SK-N-MC (cell line): ENCODE results near the gene COL6A1.

ENCODE experiments used
- DNase-seq: peaks from one replicate; pipeline ENCODE4 v3.0.0-alpha.2; 2011; ENCODE audit warnings: low read depth, low spot score
- H3K27ac ChIP-seq: fragments of 200-600 bp; sonication (generic); 2 replicates; pipeline ENCODE4 v1.5.1; 2016; ENCODE audit warnings: mixed run types
- H3K36me3 ChIP-seq: fragments of 200-600 bp; sonication (generic); 2 replicates; pipeline ENCODE4 v1.6.1; 2017; ENCODE audit warnings: antibody characterized with exemption, low read length, mixed read lengths; ENCODE audit not compliant: insufficient read depth
- H3K4me3 ChIP-seq: fragments of 200-600 bp; sonication (generic); 2 replicates; pipeline ENCODE4 v1.5.1; 2016
- H3K9ac ChIP-seq: fragments of 200-600 bp; sonication (generic); 2 replicates; pipeline ENCODE4 v1.8.0; 2017; ENCODE audit warnings: mixed run types, mixed read lengths; ENCODE audit not compliant: insufficient read length
- H3K9me3 ChIP-seq: fragments of 200-600 bp; sonication (generic); 2 replicates; pipeline ENCODE4 v1.6.1; 2017; ENCODE audit warnings: low read depth, mild to moderate bottlenecking, antibody characterized with exemption, low read length, moderate library complexity, mixed read lengths
- EZH2 ChIP-seq: fragments of 200-600 bp; sonication (generic); IDR thresholded peaks from one replicate; pipeline ENCODE4 v1.6.1; 2017; ENCODE audit warnings: antibody characterized with exemption
- FOXP2 ChIP-seq: optimal IDR thresholded peaks from 2 replicates; pipeline ENCODE3; 2011; ENCODE audit warnings: mild to moderate bottlenecking, moderate library complexity; ENCODE audit not compliant: insufficient read depth; ENCODE audit errors: extremely low read length, control extremely low read depth
- POLR2AphosphoS5 ChIP-seq: IDR thresholded peaks from 2 replicates; pipeline ENCODE4 v1.6.1; 2012; ENCODE audit warnings: mild to moderate bottlenecking, low read depth, low read length, borderline replicate concordance

The COL6A1 gene

DNA sequence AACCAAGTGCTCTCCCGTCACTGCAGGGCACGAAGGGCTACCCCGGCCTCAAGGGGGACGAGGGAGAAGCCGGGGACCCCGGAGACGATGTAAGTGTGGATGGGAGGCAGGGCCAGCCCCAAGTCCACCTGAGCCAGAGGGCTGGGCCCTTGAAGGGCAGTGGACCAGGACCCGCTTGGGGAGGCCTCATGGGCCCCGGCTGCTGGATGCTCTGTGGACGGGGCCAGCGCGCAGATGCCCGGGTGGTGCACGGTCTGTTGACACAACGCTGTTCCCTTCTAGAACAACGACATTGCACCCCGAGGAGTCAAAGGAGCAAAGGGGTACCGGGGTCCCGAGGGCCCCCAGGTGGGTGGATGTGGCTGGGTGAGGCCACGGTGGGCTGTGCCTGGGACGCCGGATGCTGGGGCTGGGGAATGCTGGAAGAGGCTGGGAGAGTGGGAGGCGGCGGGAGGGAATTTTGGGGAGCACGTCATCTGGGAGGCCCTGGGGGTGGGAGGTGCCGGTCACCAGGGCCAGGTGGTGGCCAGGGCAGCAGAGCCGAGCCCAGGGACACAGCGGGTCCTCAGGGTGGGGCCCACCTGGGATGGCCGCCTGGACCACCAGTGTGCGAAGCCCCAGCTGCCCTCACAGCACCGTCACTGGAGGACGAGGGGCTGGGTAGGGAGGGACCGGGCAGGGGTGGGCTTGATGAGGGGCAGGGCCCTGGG lies 17.5 kb downstream of the COL6A1 start:
- DNase-seq, result no peak
- Histone ChIP-seq H3K36me3 (no peaks in the 10 kb centered on the region), H3K27ac (no peak overlapping the region), H3K9ac (no peak overlapping the region), H3K4me3 (no peak overlapping the region), H3K9me3 (no peaks in the 10 kb centered on the region)
- TF ChIP-seq FOXP2, result no peak
- no peak for TF ChIP-seq POLR2AphosphoS5
- TF ChIP-seq EZH2, result no peak

DNA sequence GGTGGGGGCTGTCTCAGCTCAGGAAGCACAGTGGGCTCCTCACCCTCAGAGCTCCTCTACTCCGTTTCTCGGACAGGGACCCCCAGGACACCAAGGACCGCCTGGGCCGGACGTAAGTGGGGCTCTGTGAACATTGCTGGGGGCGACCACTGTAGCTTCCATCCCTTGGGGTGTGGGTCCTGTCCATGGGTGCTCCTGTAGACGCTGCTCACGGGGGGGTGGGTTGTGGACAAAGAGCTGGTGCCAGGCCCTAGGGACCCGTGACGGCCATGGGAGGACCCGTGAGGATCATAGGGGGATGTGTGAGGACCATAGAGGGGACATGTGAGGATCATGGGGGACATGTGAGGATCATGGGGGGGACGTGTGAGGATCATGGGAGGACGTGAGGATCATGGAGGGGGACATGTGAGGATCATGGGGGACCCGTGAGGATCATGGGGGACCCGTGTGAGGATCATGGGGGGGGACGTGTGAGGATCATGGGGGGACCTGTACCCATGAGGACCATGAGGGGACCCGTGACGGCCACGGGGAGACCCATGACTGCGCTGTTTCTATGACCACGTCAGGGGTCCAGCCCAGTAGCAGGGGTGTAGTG lies 18.1 kb downstream of the COL6A1 start:
- no peak for TF ChIP-seq FOXP2
- TF ChIP-seq POLR2AphosphoS5, result no peak
- TF ChIP-seq EZH2, result no peak
- no peaks in the 10 kb centered on the region for H3K36me3 ChIP-seq
- H3K27ac ChIP-seq, result no peak overlapping the region
- no peak for DNase-seq
- H3K9ac ChIP-seq, result no peak overlapping the region
- no peak overlapping the region for H3K4me3 ChIP-seq
- no peaks in the 10 kb centered on the region for H3K9me3 ChIP-seq

DNA sequence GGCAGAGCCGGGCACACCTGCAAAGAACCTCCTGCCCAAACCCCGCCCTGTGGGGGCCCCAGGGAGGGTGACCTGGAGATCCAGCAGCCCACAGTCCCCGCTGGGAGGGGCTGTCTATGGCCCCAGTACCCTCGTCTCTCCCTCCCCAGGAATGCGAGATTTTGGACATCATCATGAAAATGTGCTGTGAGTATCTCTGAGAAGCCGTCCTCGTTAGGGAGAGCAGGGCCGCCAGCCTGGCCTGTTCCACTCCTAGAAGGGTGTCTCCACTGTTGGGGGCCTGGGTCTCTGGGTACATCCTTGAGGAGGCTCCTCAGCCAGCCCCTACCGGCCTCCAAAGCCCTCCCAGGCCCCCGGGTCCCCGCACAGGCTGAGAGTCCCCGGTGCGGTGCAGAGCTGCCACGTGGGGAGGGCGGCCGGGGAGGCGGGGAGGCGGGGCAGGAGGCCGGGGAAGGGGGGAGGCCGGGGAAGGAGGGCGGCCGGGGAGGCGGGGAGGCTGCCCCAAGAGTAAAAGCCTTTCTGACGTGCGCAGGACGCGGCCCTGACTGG lies 18.7 kb downstream of the COL6A1 start:
- H3K27ac ChIP-seq, result no peak overlapping the region
- no peak for DNase-seq
- no peak overlapping the region for H3K4me3 ChIP-seq
- H3K9ac ChIP-seq, result no peak overlapping the region
- H3K9me3 ChIP-seq, result no peaks in the 10 kb centered on the region
- no peaks in the 10 kb centered on the region for H3K36me3 ChIP-seq
- TF ChIP-seq POLR2AphosphoS5, result no peak
- no peak for TF ChIP-seq EZH2
- TF ChIP-seq FOXP2, result no peak

DNA sequence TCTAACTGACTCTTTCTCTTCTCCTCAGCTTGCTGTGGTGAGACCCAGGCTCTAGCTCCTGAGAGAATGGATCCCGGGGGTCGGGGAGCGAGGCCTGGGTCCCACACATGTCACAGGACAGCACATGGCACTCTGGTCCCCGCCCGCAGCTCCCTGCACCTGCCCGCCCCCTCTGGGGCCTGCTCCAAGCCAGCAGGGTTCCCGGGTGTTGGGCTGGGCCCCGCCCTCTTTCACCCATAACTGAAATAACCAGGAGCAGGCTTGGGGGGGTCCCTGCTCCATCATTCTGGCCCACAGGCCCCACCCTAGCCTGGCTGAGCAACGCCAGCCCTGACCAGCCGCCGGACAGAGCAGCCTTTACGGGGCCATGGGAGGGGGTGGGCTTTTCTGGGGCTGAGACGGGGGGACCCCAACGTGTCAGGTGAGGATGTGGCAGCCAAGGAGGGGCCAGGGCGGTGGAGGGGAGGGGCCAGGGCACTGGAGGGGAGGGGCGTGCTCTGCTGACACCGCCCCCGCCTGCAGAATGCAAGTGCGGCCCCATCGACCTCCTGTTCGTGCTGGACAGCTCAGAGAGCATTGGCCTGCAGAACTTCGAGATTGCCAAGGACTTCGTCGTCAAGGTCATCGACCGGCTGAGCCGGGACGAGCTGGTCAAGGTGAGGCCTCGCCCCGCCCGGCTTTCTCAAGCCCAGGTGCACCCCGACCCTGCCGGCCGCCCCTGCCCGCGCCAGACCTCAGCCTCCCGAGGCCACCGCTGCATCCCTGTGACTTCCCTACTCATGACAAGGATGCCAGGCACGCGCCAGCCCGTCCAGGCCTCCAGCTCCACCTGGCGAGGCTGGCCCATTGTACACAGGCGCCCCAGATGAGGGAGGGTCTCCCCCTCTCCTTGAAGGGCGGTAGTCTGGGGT lies 19.4 kb downstream of the COL6A1 start:
- H3K4me3 ChIP-seq, result no peak overlapping the region
- no peak for DNase-seq
- no peak overlapping the region for H3K9ac ChIP-seq
- no peaks in the 10 kb centered on the region for H3K9me3 ChIP-seq
- TF ChIP-seq EZH2 (no peak), POLR2AphosphoS5 (no peak), FOXP2 (no peak)
- H3K27ac ChIP-seq, result no peak overlapping the region
- no peaks in the 10 kb centered on the region for H3K36me3 ChIP-seq

DNA sequence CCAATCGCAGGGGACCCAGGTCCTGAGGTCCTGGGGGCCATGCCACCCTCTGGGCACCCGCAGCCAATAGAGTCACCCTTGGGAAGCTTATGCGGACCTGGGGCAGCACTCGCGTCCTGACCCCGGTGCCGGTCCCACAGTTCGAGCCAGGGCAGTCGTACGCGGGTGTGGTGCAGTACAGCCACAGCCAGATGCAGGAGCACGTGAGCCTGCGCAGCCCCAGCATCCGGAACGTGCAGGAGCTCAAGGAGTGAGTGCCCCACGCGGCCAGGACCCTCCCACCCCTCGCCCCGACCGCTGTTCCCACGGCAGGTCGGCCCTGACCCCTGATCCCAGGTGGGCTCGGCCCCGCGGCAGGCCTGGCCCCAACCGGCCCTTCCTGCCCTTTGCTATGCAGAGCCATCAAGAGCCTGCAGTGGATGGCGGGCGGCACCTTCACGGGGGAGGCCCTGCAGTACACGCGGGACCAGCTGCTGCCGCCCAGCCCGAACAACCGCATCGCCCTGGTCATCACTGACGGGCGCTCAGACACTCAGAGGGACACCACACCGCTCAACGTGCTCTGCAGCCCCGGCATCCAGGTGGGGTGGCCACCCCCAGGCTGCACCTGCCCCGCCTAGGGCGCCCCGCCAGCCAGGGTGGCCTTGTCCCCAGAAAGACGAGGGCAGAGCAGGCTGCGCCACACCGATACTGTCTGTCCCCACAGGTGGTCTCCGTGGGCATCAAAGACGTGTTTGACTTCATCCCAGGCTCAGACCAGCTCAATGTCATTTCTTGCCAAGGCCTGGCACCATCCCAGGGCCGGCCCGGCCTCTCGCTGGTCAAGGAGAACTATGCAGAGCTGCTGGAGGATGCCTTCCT lies 20.5 kb downstream of the COL6A1 start:
- no peak for TF ChIP-seq EZH2
- Histone ChIP-seq H3K4me3 (no peak overlapping the region), H3K9ac (no peak overlapping the region), H3K27ac (no peak overlapping the region), H3K9me3 (no peaks in the 10 kb centered on the region), H3K36me3 (no peaks in the 10 kb centered on the region)
- DNase-seq, result no peak

DNA sequence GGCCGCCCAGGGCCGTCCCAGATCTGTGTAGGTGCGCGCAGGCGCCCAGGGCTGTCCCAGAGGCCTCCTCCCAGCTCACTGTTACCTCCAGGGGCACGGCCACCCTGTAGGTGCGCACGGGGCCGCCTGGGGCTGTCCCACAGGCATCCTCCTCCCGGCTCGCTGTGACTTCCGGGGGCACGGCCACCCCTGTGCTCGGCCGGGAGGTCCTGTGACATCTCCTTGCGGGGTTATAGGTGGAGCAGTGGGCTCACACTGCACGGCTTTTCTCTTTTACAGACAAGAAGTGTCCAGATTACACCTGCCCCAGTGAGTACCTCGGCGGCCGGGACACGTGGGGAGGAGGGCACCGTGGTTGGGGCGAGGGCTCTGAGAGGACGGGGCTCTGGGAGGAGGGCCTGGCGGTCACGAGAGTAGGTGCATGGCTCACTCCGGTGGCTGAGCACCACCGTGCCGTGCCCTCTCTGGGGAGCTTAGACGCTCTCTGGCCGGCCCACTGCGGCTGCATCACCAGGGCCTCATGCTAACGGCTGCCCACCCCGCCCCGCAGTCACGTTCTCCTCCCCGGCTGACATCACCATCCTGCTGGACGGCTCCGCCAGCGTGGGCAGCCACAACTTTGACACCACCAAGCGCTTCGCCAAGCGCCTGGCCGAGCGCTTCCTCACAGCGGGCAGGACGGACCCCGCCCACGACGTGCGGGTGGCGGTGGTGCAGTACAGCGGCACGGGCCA lies 21.4 kb downstream of the COL6A1 start:
- DNase-seq, result no peak
- TF ChIP-seq POLR2AphosphoS5 (no peak), FOXP2 (no peak), EZH2 (no peak)
- no peak overlapping the region for H3K4me3 ChIP-seq
- no peak overlapping the region for H3K27ac ChIP-seq
- no peak overlapping the region for H3K9ac ChIP-seq
- H3K9me3 ChIP-seq, result no peaks in the 10 kb centered on the region
- no peaks in the 10 kb centered on the region for H3K36me3 ChIP-seq

DNA sequence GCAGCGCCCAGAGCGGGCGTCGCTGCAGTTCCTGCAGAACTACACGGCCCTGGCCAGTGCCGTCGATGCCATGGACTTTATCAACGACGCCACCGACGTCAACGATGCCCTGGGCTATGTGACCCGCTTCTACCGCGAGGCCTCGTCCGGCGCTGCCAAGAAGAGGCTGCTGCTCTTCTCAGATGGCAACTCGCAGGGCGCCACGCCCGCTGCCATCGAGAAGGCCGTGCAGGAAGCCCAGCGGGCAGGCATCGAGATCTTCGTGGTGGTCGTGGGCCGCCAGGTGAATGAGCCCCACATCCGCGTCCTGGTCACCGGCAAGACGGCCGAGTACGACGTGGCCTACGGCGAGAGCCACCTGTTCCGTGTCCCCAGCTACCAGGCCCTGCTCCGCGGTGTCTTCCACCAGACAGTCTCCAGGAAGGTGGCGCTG lies 22.0 kb downstream of the COL6A1 start:
- H3K36me3 ChIP-seq, result no peaks in the 10 kb centered on the region
- H3K4me3 ChIP-seq, result no peak overlapping the region
- H3K9me3 ChIP-seq, result no peaks in the 10 kb centered on the region
- no peak for TF ChIP-seq EZH2
- no peak for TF ChIP-seq POLR2AphosphoS5
- no peak for TF ChIP-seq FOXP2
- no peak for DNase-seq
- no peak overlapping the region for H3K27ac ChIP-seq
- no peak overlapping the region for H3K9ac ChIP-seq
